Bronchial epithelial cell (primary cell): ENCODE measurements around the gene ARFGEF3. TPM values are rescaled to one million over a fixed set of nuclear protein-coding genes. Genes with fewer than 3 reads are reported as not detected.
"Not testable (repeated sequence)": the region's sequence is repeated elsewhere in the genome, so short reads cannot be mapped to it uniquely, and the experiment has no call there.

Source experiments
- DNase-seq: peaks from one replicate; pipeline ENCODE4 v3.0.0-alpha.2; 2010; ENCODE audit warnings: low read depth
- FAIRE-seq: peaks from 2 replicates; lab custom pipeline; 2011; peaks lifted over from hg19 to GRCh38; lab: Jason Lieb, UNC
- H3K27me3 ChIP-seq: 2 replicates; pipeline ENCODE4 v1.5.1; 2011; ENCODE audit warnings: low read length; ENCODE audit not compliant: control insufficient read depth, insufficient read depth
- H3K36me3 ChIP-seq: 2 replicates; pipeline ENCODE4 v1.5.1; 2011; ENCODE audit warnings: low read length; ENCODE audit not compliant: control insufficient read depth, insufficient read depth
- H3K4me3 ChIP-seq: 2 replicates; pipeline ENCODE4 v1.5.1; 2011; ENCODE audit warnings: mild to moderate bottlenecking, low read depth, low read length, control low read depth
- CTCF ChIP-seq: IDR thresholded peaks from 2 replicates; pipeline ENCODE4 v1.5.1; 2011; ENCODE audit warnings: mild to moderate bottlenecking, moderate library complexity, low read length, control low read depth, inconsistent platforms; ENCODE audit not compliant: insufficient read depth, severe bottlenecking
- total RNA-seq: library from RNA; depleted of rRNA; stranded (reverse); fragments of >200 nt; gene quantifications from 2 replicates; pipeline ENCODE4 v1.2.1, GENCODE V29; 2014

The ARFGEF3 gene
- total RNA-seq, 1 donor from 2014 or later: 10.3 TPM

GRCh38 chr6:138205437-138206094, 43.8 kb downstream of the ARFGEF3 start:
- Histone ChIP-seq H3K36me3 (no peaks in the 10 kb centered on the region), H3K4me3 (no peak overlapping the region), H3K27me3 (no peaks in the 10 kb centered on the region)
- DNase-seq (no peak), FAIRE-seq (no peak)
- no peak for TF ChIP-seq CTCF

GRCh38 chr6:138206862-138207261, 45.1 kb downstream of the ARFGEF3 start:
- Histone ChIP-seq H3K27me3 (no peaks in the 10 kb centered on the region), H3K4me3 (no peak overlapping the region), H3K36me3 (no peaks in the 10 kb centered on the region)
- no peak for TF ChIP-seq CTCF
- FAIRE-seq (no peak), DNase-seq (no peak)

GRCh38 chr6:138211048-138211581, 49.4 kb downstream of the ARFGEF3 start:
- Histone ChIP-seq H3K36me3 (no peaks in the 10 kb centered on the region), H3K4me3 (no peak overlapping the region), H3K27me3 (no peaks in the 10 kb centered on the region)
- FAIRE-seq: no peak
- no peak for TF ChIP-seq CTCF
- DNase-seq: no peak

GRCh38 chr6:138211601-138212000, 49.9 kb downstream of the ARFGEF3 start:
- FAIRE-seq (no peak), DNase-seq (no peak)
- H3K27me3 ChIP-seq: no peaks in the 10 kb centered on the region
- H3K4me3 ChIP-seq: no peak overlapping the region
- H3K36me3 ChIP-seq: no peaks in the 10 kb centered on the region
- no peak for TF ChIP-seq CTCF

- DNase-seq, H3K36me3 ChIP-seq, FAIRE-seq, H3K4me3 ChIP-seq, H3K27me3 ChIP-seq: not testable (repeated sequence)
Observed at GRCh38 chr6:138212530-138212929, 50.8 kb downstream of the ARFGEF3 start.

- no peak for TF ChIP-seq CTCF
- FAIRE-seq (no peak), DNase-seq (no peak)
- no peaks in the 10 kb centered on the region for H3K27me3 ChIP-seq
- no peak overlapping the region for H3K4me3 ChIP-seq
- no peaks in the 10 kb centered on the region for H3K36me3 ChIP-seq
Observed at GRCh38 chr6:138215093-138215782, 53.5 kb downstream of the ARFGEF3 start.
